Endothelial cell of umbilical vein (primary cell): ENCODE measurements around the gene NT5C1A. TPM values are rescaled to one million over a fixed set of nuclear protein-coding genes. Genes with fewer than 3 reads are reported as not detected.
A peak's percentile ranks its signal among the peaks of the same experiment; 100 is the strongest.

Source experiments
- BruUV-seq: library from RNA; stranded (reverse); fragments of 400-500 nt; replicated peaks from 2 replicates; lab custom pipeline; 2021; lab: Mats Ljungman, UMichigan
- CTCF ChIA-PET: fragments of 300-600, 350-600 bp; sonication (Branson Sonifier 250); formaldehyde crosslinking; loops from one replicate; lab custom pipeline; 2021; ENCODE audit warnings: antibody characterized with exemption, inconsistent platforms; lab: Charles Lee
- POLR2A ChIA-PET: fragments of 300-600, 350-600 bp; sonication (Branson Sonifier 250); formaldehyde crosslinking; loops from one replicate; lab custom pipeline; 2021; ENCODE audit warnings: antibody characterized with exemption, inconsistent platforms; lab: Charles Lee
- DNase-seq: peaks from one replicate; pipeline ENCODE4 v3.0.0-alpha.2; 2011; ENCODE audit warnings: low read depth, low spot score
- FAIRE-seq: peaks from 2 replicates; lab custom pipeline; 2011; peaks lifted over from hg19 to GRCh38; lab: Jason Lieb, UNC
- H2AFZ ChIP-seq: 2 replicates; pipeline ENCODE4 v1.6.0; 2012; ENCODE audit warnings: low read depth, low read length, control low read depth, inconsistent platforms
- H3K27ac ChIP-seq: 2 replicates; pipeline ENCODE4 v1.5.1; 2011; ENCODE audit warnings: low read depth, mild to moderate bottlenecking, control low read depth, low read length, moderate library complexity; ENCODE audit not compliant: insufficient read depth
- H3K27me3 ChIP-seq, 2 experiments: 2 replicates each; pipeline versions ENCODE4 v1.6.0 to v1.6.1; 2011; ENCODE audit warnings: low read length in 2 of 2, mixed read lengths in 1 of 2; ENCODE audit not compliant: control insufficient read depth in 2 of 2, insufficient read depth in 2 of 2
- H3K36me3 ChIP-seq, 2 experiments: 2 replicates in 1 of 2; 3 replicates in 1 of 2; pipeline ENCODE4 v1.5.1; 2011; ENCODE audit warnings: low read length in 2 of 2, mild to moderate bottlenecking in 1 of 2, moderate library complexity in 1 of 2; ENCODE audit not compliant: control insufficient read depth in 2 of 2, insufficient read depth in 2 of 2; ENCODE audit errors: extremely low read depth in 1 of 2
- H3K4me1 ChIP-seq: 3 replicates; pipeline ENCODE4 v1.5.1; 2011; ENCODE audit warnings: mild to moderate bottlenecking, low read length; ENCODE audit not compliant: control insufficient read depth, insufficient read depth; ENCODE audit errors: extremely low read depth
- H3K4me2 ChIP-seq: 2 replicates; pipeline ENCODE4 v1.6.1; 2011; ENCODE audit warnings: low read length, control low read depth, mixed read lengths; ENCODE audit not compliant: insufficient read depth
- H3K4me3 ChIP-seq, 3 experiments: fragments of 200-600 bp in 1 of 3; sonication (generic), shearing (Covaris generic) in 1 of 3; replicated peaks in 1 of 3; 2 replicates each; pipeline ENCODE4 v1.5.1; 2011 to 2016; ENCODE audit warnings: control low read depth in 3 of 3, low read length in 3 of 3, mild to moderate bottlenecking in 2 of 3, inconsistent platforms in 1 of 3, low read depth in 1 of 3, moderate library complexity in 1 of 3; ENCODE audit not compliant: insufficient read depth in 1 of 3
- H3K79me2 ChIP-seq: 2 replicates; pipeline ENCODE4 v1.6.0; 2012; ENCODE audit warnings: low read length, inconsistent platforms; ENCODE audit not compliant: control insufficient read depth, insufficient read depth
- H3K9ac ChIP-seq: replicated peaks from 2 replicates; pipeline ENCODE3; 2011; ENCODE audit warnings: low read length, control low read depth; ENCODE audit not compliant: insufficient read depth; ENCODE audit errors: extremely low read depth
- H3K9me1 ChIP-seq: replicated peaks from 3 replicates; pipeline ENCODE4 v1.6.0; 2011; ENCODE audit warnings: mild to moderate bottlenecking, low read length; ENCODE audit not compliant: control insufficient read depth, insufficient read depth; ENCODE audit errors: extremely low read depth
- H3K9me3 ChIP-seq: replicated peaks from 2 replicates; pipeline ENCODE4 v1.5.1; 2012; ENCODE audit warnings: low read length, inconsistent platforms; ENCODE audit not compliant: control insufficient read depth, insufficient read depth
- H4K20me1 ChIP-seq: replicated peaks from 2 replicates; pipeline ENCODE3; 2011; ENCODE audit warnings: mild to moderate bottlenecking, low read length; ENCODE audit not compliant: control insufficient read depth, insufficient read depth; ENCODE audit errors: extremely low read depth
- CTCF ChIP-seq, 2 donors: IDR thresholded peaks; 1 replicate in 1 of 2; 2 replicates in 1 of 2; pipeline ENCODE4 v1.5.1; 2011; ENCODE audit warnings: low read length in 2 of 2, mild to moderate bottlenecking in 2 of 2, moderate library complexity in 2 of 2, control low read depth in 1 of 2, inconsistent platforms in 1 of 2, low read depth in 1 of 2; ENCODE audit not compliant: insufficient read depth in 1 of 2; ENCODE audit errors: extremely low read depth in 1 of 2
- EZH2 ChIP-seq: IDR thresholded peaks from 2 replicates; pipeline ENCODE4 v1.6.1; 2012; ENCODE audit warnings: borderline replicate concordance, low read depth, mild to moderate bottlenecking, moderate library complexity, low read length, inconsistent platforms; ENCODE audit not compliant: severe bottlenecking
- GATA2 ChIP-seq: IDR thresholded peaks from 2 replicates; pipeline ENCODE4 v1.7.0; 2011; ENCODE audit warnings: low read depth, mild to moderate bottlenecking, moderate library complexity, mixed read lengths, low read length; ENCODE audit not compliant: insufficient read length, insufficient read depth
- POLR2A ChIP-seq: IDR thresholded peaks from 2 replicates; pipeline ENCODE4 v1.6.1; 2012; ENCODE audit warnings: low read depth, mild to moderate bottlenecking, control low read depth, low read length
- POLR2AphosphoS5 ChIP-seq: IDR thresholded peaks from 2 replicates; pipeline ENCODE4 v1.6.1; 2012; ENCODE audit warnings: low read depth, mild to moderate bottlenecking, control low read depth, low read length, moderate library complexity; ENCODE audit not compliant: insufficient read depth
- dilution Hi-C: fragments of 300-500 bp; cut with MboI; formaldehyde crosslinking; loops from one replicate; pipeline ENCODE4 v1.15.0; 2019; ENCODE audit warnings: low sequenced_read_pairs; ENCODE audit not compliant: extremely low pct_ligation_motif_present
- intact Hi-C: fragments of 100-400 bp; cut with micrococcal nuclease; formaldehyde crosslinking; loops from one replicate; pipeline ENCODE4 v1.10.0; 2022
- polyA plus RNA-seq, 4 experiments: library from polyadenylated mRNA; depleted of rRNA in 3 of 4; stranded (reverse) in 3 of 4; unstranded in 1 of 4; fragments of >200 nt; gene quantifications; 2 replicates each; pipeline versions ENCODE4 v1.2.1 to v1.2.3, GENCODE V29; 2011 to 2012; ENCODE audit warnings: missing spikeins in 1 of 4
- total RNA-seq: library from RNA; stranded (reverse); gene quantifications from 2 replicates; pipeline ENCODE4 v1.2.3, GENCODE V29; 2021

Gene NT5C1A
- total and polyA plus RNA-seq, 2 donors (not counting 3 experiments of a cell fraction or from before 2014, with no cell fraction given), result not detected

GRCh38 chr1:39653546-39654031 is 18.3 kb downstream of the NT5C1A start:
- BruUV-seq, result no TSS peak
- no peak overlapping the region for H3K4me2 ChIP-seq
- peak; percentile 73 for DNase-seq
- H2AFZ ChIP-seq, result no peak overlapping the region
- TF ChIP-seq EZH2 (no peak), CTCF (IDR thresholded peaks at IDR 0.05; ENCODE audit: extremely low read depth in 1 of 2, insufficient read depth in 1 of 2, low read depth in 1 of 2, low read length in 2 of 2) (peak; percentile 85 to 90)
- H3K9me3 ChIP-seq, result no peaks in the 10 kb centered on the region
- no peaks in the 10 kb centered on the region for H3K79me2 ChIP-seq
- dilution Hi-C loops (no loop called here), intact Hi-C loops (loop anchor here (1.0 to 5.0 kb wide), 2 partner anchors 47 to 69 kb away; no protein-coding TSS in a partner anchor)
- H3K4me1 ChIP-seq, result no peaks in the 10 kb centered on the region
- no peak overlapping the region for H3K27ac ChIP-seq
- no peaks in the 10 kb centered on the region for H4K20me1 ChIP-seq
- no peak overlapping the region for H3K9ac ChIP-seq
- CTCF ChIA-PET, result interaction anchor here (0.6 to 9.7 kb wide), 22 partner anchors 10 to 555 kb away, joined by 3 to 440 read pairs (median 4); partner anchors contain the start of genes NT5C1A and PPIE
- FAIRE-seq, result peak; percentile 74
- POLR2A ChIA-PET, result no interaction called here
- H3K4me3 ChIP-seq, result no peak overlapping the region
- H3K36me3 ChIP-seq, result no peaks in the 10 kb centered on the region
- H3K9me1 ChIP-seq, result no peaks in the 10 kb centered on the region
- H3K27me3 ChIP-seq, result peaks cover 9 to 10% of the 10 kb centered on the region in 2 experiments

- DNase-seq (no peak), FAIRE-seq (no peak)
- dilution Hi-C loops, result no loop called here
- ChIA-PET CTCF (interaction anchor here (1.2 to 9.7 kb wide), 5 partner anchors 14 to 56 kb away, joined by 3 to 440 read pairs (median 4); partner anchors contain the start of gene HEYL), POLR2A (no interaction called here)
- intact Hi-C loops, result loop anchor here (5.0 kb wide), 1 partner anchor 70 kb away; no protein-coding TSS in a partner anchor
- no peak overlapping the region for H3K4me3 ChIP-seq
- H3K4me2 ChIP-seq, result no peak overlapping the region
- peaks cover 13 to 19% of the 10 kb centered on the region in 2 experiments for H3K27me3 ChIP-seq
- H3K4me1 ChIP-seq, result no peaks in the 10 kb centered on the region
- H3K27ac ChIP-seq, result no peak overlapping the region
- H3K36me3 ChIP-seq, result no peaks in the 10 kb centered on the region
- no peaks in the 10 kb centered on the region for H4K20me1 ChIP-seq
- TF ChIP-seq EZH2 (no peak), GATA2 (no peak), POLR2AphosphoS5 (no peak), POLR2A (no peak)
- H3K9me3 ChIP-seq, result no peaks in the 10 kb centered on the region
- no peaks in the 10 kb centered on the region for H3K79me2 ChIP-seq
- BruUV-seq, result no TSS peak
- no peaks in the 10 kb centered on the region for H3K9me1 ChIP-seq
- no peak overlapping the region for H2AFZ ChIP-seq
- no peak overlapping the region for H3K9ac ChIP-seq
These were observed 19.4 kb downstream of the NT5C1A start for GRCh38 chr1:39652554-39652953.
